HG03025 (cell line): ENCODE data around the gene HIC1.

Source experiments
- ATAC-seq: cut with Tn5 transposase; IDR thresholded peaks from one replicate; pipeline ENCODE4 v1.9.1; 2021; ENCODE audit warnings: mild to moderate bottlenecking, moderate library complexity; ENCODE audit not compliant: unreplicated experiment, low FRiP score

Gene HIC1

DNA sequence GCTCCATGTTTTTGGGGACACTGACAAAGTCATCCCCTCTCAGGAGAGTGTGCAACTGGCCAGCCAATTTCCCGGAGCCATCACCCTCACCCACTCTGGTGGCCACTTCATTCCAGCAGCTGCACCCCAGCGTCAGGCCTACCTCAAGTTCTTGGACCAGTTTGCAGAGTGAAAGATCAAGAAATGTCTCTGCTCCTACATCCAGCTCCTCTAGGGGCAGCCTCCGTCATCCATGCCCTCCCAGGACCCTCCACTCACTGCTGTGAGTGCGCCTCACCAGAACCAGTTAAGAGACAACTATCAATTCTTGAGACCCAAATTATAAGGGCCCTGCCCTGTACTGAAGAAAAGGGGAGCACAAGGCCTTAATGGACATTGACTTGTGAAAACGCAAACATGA, 12.0 kb upstream of the HIC1 start:
- no peak for ATAC-seq

DNA sequence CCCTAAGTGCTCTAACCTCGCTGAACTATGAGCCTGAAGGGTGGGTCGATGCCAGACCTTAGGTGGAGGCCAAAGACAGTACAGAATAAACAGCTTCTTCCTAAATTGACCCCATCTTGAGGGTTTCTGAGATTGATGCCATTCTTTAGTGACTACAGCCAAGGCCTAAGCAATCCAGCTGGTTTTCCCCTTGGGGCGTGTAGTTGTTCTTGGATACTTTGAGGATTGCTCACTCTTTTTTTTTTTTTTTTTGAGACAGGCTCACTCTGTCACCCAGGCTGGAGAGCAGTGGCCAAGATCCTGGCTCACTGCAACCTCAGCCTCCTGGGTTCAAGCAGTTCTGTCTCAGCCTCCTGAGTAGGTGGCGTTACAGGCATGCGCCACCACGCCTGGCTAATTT, 11.1 kb upstream of the HIC1 start:
- no peak for ATAC-seq

DNA sequence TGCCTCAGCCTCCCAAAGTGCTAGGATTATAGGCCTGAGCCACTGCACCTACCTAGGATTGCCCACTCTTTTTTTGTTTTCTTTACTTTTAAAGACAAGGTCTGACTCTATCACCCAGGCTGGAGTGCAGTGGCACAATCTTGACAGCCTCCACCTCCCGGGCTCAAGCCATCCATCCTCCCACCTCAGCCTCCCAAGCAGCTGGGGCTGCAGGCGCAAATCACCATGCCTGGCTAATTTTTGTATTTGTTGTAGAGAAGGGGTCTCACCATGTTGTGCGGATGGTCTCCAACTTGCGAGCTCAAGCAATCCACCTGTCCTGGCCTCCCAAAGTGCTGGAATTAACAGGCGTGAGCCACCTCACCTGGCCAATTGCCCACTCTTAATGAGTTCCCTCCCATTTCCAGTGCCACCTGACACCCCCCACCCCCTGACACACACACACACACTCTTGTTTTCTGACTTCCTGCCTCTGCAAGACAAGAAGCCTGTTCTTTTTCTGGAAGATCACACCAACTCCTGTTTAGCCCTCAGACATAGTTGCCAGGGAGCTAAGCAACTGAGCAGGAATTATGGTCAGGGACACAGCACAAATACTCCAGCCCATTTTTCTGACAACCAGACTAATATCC, 10.5 kb upstream of the HIC1 start:
- no peak for ATAC-seq

DNA sequence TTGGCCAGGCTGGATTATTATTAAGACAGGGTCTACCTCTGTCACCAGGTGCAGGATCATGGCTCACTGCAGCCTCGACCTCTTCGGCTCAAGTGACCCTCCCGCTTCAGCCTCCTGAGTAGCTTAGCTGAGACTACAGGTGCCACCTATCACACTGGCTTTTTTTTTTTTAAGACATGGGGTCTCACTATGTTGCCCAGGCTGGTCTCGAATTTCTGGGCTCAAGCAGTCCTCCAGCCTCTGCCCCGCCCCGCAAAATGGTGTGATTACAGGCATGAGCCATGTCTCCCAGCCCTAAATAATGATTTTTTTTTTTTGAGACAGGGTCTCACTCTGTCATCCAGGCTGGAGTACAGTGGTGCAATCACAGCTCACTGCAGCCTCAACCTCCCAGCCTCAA, 7.3 kb upstream of the HIC1 start:
- no peak for ATAC-seq

DNA sequence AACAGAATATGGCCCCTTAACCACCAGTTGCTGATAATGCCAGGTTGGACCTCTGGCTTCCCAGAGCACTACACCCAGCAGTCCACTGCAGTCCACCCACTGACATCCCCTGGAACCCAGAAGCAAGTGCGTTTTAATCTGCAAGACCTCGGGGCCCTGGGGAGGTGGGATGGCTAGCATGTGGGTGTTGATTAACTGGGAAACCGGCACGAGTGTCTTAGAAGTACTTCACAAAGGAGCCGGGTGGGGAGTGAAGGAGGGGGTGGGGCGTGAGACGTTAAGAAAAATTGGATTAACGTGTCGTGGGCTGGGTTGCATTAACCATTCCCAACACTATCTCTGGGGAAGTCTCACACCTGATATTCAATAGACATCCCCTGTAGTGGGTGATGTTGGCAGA, 6.1 kb upstream of the HIC1 start:
- ATAC-seq = no peak

GRCh38 chr17:2049333-2050299, 5.3 kb upstream of the HIC1 start:
- ATAC-seq = peak; percentile 43

- ATAC-seq = no peak
Measured at GRCh38 chr17:2050300-2051060, 4.4 kb upstream of the HIC1 start.

DNA sequence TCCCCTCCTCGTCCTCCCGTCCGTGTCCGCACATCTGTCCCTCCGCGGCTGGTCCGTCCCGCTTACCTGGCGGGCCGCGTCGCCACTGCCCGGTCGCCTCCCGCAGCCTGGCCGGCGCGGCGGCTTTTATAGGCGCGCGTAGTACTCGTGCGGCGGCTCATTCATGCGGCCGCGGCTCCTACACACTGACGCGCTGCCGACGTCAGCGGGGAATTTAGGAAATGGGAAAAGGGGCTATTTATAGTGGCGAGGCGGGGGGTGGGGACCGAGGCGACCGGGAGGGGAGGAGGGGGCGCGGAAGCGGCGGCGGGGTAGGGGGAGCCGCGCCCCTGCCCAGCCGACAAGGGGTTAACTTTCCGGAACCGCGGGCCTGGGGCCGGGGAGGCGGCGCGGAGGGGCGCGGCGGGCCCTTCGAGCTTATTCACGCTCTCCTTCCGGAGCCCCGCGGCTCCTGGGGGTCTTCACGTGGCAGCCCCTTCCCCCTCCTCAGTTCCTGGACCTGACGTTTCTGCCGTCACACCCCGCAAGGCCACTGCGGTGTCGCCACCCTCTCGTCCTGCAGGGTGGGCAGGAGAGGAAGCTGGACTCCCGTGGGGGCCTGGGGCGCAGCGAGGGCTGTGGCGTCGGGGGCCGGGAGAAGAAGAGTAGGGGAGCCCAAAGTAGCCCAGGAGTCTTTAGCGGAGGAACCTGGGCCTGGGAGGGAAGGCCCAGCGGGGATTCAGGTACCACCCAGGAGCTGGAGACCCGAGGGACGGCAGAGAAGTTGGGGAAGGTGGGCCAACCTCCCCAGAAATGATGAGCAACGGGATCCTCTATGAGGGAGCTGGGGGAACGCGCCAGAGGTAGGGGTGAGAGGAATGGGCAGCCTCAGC, 3.6 kb upstream of the HIC1 start:
- no peak for ATAC-seq

DNA sequence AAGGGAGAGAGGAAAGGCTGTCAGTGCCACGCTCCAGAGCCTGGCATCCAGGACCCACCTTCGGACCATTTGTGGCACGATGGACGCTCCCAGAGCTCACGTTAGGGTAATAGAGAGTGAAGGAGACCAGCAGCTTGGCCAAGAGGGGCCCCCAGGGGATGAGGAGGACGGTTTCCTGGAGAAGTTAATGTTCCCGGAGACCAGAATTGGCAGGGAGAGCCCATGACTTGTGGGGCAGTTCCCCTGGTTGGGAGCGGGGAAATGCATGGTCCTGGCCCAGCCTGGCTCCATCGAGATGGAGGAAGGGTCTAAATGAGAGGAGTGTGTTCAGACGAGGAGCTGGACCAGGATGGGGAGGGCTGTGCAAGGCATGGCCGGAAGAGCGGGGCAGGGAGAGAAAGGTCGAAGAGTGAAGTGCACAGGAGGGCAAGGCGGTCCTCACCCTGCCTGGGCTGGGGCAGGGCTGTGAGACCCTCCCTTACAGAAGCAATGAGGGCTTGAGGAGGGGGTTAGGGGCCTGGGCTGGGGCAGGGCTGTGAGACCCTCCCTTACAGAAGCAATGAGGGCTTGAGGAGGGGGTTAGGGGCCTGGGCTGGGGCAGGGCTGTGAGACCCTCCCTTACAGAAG, 2.9 kb upstream of the HIC1 start:
- no peak for ATAC-seq

- no peak for ATAC-seq
Measured at GRCh38 chr17:2053380-2054261, 1.3 kb upstream of the HIC1 start.

DNA sequence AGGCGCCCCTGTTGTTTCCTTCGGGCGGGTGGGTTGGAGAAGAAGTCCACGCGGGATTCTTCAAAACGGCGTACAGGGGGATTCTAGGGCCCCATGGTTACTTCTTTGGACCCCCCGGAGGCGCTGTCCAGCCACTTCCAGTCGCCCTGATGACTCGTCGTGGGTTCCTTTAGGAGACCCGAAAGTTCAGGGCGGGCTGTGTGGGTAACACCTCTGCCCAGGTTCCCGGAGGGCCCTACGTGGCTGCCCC, 716 bp upstream of the HIC1 start:
- ATAC-seq = no peak

DNA sequence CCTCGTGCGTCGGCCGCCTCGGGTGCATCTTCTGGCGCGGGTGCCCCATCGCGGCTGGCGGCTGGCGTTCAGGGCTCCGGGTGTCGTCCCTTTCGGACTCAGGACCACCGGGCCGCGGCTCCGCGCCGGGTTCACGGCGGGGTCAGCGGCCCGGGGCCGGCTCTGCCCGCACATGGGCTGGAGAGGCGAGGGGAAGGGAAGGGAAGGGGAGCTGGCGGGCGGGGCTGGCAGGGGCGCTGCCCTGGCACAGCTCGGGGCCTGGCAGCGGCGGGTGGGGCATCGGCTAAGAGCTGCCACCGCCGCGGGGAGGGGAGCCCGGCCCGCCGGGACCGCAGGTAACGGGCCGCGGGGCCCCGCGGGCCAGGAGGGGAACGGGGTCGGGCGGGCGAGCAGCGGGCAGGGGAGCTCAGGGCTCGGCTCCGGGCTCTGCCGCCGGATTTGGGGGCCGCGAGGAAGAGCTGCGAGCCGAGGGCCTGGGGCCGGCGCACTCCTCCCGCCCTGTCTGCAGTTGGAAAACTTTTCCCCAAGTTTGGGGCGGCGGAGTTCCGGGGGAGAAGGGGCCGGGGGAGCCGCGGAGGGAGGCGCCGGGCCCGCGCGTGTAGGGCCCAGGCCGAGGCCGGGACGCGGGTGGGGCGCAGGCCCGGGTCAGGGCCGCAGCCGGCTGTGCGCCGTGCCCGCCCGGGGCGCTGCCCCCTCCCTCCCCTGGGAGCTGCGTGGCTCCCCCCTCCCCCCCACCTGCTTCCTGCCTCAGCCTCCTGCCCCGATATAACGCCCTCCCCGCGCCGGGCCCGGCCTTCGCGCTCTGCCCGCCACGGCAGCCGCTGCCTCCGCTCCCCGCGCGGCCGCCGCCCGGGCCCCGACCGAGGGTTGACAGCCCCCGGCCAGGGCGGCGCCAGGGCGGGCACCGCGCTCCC, 646 bp downstream of the HIC1 start:
- ATAC-seq = no peak

DNA sequence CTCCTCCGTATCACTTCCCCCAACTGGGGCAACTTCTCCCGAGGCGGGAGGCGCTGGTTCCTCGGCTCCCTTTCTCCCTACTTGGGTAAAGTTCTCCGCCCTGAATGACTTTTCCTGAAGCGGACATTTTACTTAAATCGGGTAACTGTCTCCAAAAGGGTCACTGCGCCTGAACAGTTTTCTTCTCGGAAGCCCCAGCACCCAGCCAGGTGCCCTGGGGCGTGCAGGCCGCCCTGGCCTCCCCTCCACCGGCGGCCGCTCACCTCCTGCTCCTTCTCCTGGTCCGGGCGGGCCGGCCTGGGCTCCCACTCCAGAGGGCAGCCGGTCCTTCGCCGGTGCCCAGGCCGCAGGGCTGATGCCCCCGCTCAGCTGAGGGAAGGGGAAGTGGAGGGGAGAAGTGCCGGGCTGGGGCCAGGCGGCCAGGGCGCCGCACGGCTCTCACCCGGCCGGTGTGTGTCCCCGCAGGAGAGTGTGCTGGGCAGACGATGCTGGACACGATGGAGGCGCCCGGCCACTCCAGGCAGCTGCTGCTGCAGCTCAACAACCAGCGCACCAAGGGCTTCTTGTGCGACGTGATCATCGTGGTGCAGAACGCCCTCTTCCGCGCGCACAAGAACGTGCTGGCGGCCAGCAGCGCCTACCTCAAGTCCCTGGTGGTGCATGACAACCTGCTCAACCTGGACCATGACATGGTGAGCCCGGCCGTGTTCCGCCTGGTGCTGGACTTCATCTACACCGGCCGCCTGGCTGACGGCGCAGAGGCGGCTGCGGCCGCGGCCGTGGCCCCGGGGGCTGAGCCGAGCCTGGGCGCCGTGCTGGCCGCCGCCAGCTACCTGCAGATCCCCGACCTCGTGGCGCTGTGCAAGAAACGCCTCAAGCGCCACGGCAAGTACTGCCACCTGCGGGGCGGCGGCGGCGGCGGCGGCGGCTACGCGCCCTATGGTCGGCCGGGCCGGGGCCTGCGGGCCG, 1.6 kb downstream of the HIC1 start:
- ATAC-seq = no peak

DNA sequence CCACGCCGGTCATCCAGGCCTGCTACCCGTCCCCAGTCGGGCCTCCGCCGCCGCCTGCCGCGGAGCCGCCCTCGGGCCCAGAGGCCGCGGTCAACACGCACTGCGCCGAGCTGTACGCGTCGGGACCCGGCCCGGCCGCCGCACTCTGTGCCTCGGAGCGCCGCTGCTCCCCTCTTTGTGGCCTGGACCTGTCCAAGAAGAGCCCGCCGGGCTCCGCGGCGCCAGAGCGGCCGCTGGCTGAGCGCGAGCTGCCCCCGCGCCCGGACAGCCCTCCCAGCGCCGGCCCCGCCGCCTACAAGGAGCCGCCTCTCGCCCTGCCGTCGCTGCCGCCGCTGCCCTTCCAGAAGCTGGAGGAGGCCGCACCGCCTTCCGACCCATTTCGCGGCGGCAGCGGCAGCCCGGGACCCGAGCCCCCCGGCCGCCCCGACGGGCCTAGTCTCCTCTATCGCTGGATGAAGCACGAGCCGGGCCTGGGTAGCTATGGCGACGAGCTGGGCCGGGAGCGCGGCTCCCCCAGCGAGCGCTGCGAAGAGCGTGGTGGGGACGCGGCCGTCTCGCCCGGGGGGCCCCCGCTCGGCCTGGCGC, 2.4 kb downstream of the HIC1 start:
- ATAC-seq = no peak

DNA sequence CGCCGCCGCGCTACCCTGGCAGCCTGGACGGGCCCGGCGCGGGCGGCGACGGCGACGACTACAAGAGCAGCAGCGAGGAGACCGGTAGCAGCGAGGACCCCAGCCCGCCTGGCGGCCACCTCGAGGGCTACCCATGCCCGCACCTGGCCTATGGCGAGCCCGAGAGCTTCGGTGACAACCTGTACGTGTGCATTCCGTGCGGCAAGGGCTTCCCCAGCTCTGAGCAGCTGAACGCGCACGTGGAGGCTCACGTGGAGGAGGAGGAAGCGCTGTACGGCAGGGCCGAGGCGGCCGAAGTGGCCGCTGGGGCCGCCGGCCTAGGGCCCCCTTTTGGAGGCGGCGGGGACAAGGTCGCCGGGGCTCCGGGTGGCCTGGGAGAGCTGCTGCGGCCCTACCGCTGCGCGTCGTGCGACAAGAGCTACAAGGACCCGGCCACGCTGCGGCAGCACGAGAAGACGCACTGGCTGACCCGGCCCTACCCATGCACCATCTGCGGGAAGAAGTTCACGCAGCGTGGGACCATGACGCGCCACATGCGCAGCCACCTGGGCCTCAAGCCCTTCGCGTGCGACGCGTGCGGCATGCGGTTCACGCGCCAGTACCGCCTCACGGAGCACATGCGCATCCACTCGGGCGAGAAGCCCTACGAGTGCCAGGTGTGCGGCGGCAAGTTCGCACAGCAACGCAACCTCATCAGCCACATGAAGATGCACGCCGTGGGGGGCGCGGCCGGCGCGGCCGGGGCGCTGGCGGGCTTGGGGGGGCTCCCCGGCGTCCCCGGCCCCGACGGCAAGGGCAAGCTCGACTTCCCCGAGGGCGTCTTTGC, 3.1 kb downstream of the HIC1 start:
- ATAC-seq = no peak
